Activated CD8-positive, alpha-beta memory T cell treated with anti-CD3 and anti-CD28 coated beads, Interleukin-2, amount 50 U/mL, for 48 hours (primary cell): ENCODE results near the gene BANP.
"Not testable (repeated sequence)": the region's sequence is repeated elsewhere in the genome, so short reads cannot be mapped to it uniquely, and the experiment has no call there.

Experiments used
- DNase-seq: peaks from one replicate; pipeline ENCODE4 v3.0.0-alpha.2; 2020

The BANP gene

DNA sequence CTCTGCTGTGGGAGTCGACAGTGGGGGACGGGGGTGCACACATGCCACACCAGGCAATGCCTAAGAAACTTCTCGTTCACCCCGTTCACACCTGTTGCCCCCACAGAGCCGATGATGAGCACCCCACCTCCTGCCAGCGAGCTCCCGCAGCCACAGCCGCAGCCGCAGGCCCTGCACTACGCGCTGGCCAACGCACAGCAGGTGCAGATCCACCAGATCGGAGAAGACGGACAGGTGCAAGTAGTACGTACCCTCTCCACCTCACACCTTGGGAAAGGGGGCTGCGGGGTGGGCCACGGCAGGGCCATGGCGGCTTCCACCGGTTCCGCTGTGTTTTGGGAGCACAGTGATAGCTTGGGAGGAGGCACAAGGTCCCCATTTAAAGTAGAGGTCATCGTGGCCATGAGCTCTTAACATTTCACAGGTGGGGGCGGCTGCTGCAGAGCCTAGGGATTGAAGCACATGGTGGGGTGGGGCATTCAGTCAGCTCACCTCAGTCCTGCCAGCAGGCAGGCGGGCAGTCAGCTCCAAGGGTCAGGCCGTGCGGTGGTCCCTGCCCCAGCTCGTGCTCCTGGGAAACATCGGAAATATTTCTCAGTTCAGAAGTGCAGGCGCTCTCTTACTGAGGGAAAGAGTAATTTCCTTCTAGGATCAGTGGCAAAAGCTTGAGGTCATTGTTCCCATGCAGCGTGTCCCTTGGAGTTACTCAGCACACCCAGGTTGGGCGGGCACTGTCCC lies 81.9 kb downstream of the BANP start:
- DNase-seq: not testable (repeated sequence)

DNA sequence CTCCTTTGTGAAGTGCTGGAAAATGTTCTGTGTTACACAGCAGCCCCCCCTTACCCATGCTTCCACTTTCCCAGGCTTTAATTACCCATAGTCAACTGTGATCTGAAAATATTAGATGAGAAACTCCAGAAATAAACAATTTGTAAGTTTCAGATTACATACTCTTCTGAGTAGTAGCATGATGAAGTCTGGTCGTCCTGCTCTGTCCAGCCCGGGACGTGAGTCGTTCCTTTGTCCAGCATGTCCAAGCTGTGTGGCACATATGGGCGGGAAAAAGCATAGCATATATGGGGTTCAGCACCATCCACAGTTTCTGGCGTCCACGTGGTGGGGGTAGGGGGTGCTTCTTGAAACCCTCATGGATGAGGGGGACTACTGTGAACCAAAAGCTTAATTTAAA lies 83.5 kb downstream of the BANP start:
- no peak for DNase-seq

GRCh38 chr16:88035292-88035691 lies 84.1 kb downstream of the BANP start:
- DNase-seq: no peak

DNA sequence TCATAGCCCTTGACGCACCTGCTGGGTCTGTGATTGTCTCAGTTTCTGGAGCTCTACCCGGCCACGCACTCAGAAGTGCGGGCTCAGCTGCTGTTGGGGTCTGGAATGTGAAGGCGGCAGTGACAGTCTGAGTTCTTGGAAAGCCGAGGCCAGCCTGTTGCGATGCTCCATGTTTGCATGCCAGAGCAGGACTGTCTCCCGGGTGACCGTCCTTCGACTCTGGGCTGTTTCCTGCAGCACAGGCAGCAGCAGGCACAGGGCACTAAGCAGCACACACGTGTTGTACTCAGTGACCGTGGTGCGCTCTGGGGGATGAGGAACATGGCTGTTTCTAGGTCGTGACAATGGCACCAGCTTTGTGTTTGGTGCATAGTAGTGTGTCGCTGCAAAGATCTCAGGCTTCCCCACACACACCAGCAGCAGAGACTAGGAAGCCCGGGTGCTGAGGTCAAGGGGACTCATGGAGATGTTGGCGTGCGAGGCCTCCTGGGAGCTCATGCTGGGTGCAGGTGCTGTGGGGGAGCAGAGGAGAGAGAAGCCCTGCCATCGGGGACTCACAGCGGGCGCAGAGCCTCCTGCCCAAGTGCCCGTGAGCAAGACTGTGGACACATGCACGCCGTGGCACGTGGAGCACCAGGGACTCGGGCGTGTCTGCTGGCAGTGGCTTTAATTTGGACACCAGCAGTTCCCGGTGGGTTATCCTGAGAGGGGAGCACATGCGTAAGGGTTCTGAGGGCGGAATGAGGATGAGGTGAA lies 84.8 kb downstream of the BANP start:
- DNase-seq: not testable (repeated sequence)

- not testable (repeated sequence) for DNase-seq
These were observed 85.4 kb downstream of the BANP start for GRCh38 chr16:88036640-88036996.

- not testable (repeated sequence) for DNase-seq
These were observed 86.1 kb downstream of the BANP start for GRCh38 chr16:88037359-88037758.

GRCh38 chr16:88037876-88038525 lies 86.8 kb downstream of the BANP start:
- not testable (repeated sequence) for DNase-seq

GRCh38 chr16:88038526-88038908 lies 87.3 kb downstream of the BANP start:
- DNase-seq: not testable (repeated sequence)

DNA sequence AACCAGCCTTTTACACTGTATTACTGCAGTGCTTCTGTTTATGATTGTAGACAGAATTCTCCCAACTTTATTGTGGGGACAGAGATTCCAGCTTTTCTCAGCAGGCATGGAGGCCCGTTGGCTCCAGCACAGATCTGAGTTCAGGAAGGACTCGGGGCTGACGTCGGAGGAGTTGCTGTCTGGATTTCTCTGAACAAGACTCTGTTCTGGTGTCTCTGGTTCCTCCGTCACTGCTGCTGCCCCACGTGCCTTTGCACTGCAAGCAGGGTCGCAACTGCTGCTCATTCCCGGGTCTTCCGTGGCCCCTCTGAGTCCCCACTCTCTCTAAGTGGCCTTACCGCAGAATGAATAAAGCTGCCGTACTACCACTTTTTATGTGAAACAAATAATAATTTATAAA lies 88.4 kb downstream of the BANP start:
- no peak for DNase-seq

DNA sequence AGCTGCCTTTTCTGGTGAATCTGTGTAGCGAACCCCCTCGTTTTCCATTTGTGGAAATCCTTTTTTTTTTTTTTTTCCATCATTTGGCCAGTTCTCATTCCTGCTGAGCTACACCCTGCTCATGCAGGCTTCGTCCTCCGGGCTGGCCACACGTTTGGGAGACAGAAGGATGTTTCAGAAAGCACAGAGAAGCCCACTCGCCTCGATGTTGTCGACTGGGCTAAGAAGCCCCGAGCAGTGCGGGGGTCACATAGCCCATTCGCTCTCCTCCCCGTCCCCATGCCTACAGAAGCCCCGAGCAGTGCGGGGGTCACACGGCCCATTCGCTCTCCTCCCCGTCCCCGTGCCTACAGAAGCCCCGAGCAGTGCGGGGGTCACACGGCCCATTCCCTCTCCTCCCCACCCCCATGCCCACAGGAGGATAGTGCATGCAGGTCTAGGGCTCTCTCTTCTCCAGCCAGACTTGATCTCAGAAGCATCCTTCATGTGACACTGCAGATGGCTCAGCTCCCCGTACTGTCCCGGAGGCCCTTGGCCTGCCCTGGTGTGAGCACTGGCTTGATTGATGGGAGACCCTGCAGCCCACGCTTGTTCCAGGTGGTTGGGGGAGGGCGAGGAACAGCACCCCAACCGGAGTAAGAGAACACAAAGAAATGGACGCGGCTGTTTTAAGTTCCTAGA lies 89.1 kb downstream of the BANP start:
- not testable (repeated sequence) for DNase-seq

DNA sequence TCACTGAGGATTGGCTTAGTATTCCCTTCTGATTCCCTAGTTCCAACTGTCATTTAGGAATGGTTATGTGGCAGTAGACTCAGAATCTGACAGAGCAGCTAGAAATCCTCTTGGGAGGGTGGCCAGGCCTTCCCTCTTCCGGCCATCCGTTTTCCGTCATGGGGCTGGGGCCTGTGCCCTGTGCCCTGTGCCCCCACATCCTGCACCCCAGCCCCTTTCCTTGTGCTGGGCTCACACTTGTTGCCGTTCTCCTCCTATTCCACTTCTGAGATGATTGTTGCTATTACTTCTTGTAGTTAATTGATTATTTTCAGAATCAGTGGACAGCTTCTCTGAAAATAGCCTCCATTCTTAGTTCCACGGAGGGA lies 89.6 kb downstream of the BANP start:
- DNase-seq: not testable (repeated sequence)

DNA sequence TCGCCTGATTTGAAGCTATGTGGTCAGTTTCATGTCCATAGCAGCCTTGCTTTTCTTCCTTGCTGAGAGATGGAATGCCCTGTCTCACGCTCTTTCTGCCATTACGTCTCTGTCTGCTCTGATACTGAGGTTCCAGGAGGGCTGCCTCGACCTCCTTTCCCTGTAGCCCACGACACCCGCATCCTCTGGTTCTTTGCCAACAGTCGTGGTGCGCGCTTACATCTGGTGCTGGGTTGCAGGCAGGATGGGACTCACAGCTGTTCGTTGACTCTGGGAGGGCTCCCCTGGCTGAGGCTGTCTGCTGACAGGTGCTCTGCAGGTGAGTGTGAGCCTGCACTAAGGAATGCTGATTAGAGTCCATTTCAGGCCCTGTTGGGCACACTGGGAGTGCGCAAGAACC lies 90.3 kb downstream of the BANP start:
- not testable (repeated sequence) for DNase-seq

- not testable (repeated sequence) for DNase-seq
These were observed 90.8 kb downstream of the BANP start for GRCh38 chr16:88041986-88042562.

GRCh38 chr16:88043208-88043910 lies 92.1 kb downstream of the BANP start:
- DNase-seq: not testable (repeated sequence)

DNA sequence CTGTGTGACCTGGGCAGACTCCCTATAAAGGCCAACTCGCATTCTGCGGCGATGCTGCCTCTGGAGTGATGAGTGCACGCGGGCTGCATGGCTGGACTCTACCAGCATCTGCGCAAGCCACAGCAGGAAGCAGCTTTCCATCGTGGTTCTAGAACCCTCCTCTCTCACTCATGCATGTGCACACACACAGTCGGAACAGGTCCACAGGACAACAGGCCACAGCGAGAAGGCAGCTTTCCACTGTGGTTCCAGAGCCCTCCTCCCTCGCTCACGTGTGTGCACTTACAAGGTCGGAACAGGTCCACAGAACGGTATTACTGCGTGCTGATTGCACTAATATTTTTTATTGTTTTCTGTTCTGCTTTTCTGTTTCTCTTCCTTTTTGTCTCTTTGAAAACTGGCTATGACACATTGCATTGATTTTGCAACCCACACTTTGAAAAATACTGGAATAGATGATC lies 92.9 kb downstream of the BANP start:
- DNase-seq: not testable (repeated sequence)

GRCh38 chr16:88045361-88045760 lies 94.1 kb downstream of the BANP start:
- DNase-seq: not testable (repeated sequence)

DNA sequence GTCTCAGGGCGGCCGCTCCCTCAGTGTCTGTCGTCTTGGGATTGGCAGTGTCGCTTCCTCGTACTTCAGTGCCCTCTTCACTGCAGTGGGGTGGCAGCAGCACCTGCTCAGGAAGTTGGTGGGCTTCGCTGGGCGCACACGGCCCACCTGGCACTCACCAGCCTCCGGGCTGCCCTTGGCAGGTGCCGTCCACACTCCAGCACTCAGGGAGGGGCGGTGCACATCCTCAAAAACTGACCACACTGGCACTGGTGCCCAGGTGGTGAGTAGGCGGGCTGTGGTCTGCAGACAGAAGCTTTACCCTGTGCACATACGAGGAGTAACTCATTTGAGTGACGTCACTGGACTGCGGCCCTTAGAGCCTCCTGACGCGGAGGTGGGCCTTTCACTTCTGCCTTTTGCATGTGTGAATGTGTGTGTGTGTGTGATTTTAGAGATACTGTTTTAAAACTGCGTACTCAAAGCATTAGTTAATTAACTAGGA lies 94.6 kb downstream of the BANP start:
- no peak for DNase-seq

DNA sequence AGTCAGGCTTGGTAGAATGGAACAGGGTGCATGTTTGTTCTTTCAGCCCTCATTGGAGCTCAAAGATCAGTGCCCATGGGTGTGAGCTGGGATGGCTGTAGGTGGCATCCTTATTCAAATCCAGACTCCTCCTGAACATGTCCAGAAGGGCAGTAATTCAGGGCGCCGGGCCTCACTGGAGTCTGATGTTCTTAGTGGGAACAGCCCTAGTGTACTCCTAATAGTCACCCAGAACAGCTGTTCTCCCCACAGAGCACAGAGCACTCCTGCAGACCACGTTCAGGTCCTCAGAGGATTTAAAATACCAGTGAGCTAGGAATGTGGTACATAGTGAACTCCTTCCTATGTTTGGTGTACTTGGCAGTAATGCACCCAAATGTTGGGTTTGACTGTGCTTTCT lies 96.2 kb downstream of the BANP start:
- no peak for DNase-seq

DNA sequence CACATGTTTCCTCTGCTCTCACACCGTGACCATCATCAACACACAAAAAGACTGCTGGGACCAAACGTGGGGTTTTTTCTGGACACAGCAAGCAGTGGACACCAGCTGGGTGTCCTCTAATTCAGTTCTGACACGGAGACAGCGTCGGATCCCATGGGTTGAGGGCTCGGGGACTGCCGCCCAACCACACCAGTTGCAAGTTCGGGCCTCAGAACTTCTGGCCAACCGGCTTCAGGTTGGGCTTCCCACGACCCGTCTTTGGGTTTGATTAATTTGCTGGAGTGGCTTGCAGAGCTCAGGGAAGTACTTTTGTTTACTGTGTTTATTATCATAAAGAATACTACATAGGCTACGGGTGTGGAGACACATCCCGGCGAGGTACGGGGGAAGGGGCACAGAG lies 97.8 kb downstream of the BANP start:
- DNase-seq: no peak

DNA sequence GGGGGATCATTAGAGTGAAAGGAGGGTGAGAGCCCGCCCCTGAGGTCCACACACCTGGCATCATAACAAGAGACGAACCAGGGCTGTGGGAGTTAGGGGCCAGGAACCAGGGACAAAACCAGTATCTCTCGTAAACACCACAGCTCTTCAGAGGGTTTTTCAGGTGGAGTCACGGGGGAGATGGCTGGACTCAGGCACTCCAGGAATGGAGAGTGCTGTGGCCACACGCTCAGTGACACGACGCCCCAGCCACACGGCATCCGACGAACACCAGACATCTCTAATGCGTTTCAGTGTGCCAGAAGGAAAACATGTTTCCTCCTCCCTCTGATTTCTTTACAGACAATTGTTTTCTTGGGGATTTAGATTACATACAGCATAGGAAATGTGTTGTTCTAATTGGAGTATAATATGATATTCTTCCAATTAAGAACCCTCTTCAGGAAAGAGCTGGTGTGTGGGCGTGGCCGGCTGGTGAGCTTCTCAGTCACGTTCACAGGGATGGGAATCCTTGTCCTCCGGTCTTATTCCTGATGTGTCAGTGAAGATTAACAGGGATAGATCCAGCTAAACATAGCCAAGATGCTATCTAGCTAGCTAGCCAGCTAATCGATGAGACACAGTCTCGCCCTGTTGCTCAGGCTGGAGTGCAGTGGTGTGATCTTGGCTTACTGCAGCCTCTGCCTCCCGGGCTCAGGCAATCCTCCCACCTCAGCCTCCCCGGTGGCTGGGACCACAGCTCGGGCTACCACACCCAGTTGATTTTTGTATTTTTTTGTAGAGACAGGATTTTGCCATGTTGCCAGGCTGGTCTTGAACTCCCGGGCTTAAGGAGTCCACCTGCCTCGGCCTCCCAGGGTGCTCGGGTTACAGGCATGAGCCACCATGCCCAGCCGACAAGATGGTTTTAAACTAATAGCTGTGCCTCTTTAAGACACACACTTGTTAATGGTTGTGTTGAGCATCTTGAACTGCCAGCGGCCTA lies 98.6 kb downstream of the BANP start:
- DNase-seq: no peak
